Measurements from ENCODE around the gene NGB. TPM values are rescaled to one million over a fixed set of nuclear protein-coding genes. Genes with fewer than 3 reads are reported as not detected.

The NGB gene
- total and polyA plus RNA-seq, 2 of the 8 experiments (the other 6 are each of a cell fraction or from before 2014, with no cell fraction given), result 0.30 to 0.60 TPM

DNA sequence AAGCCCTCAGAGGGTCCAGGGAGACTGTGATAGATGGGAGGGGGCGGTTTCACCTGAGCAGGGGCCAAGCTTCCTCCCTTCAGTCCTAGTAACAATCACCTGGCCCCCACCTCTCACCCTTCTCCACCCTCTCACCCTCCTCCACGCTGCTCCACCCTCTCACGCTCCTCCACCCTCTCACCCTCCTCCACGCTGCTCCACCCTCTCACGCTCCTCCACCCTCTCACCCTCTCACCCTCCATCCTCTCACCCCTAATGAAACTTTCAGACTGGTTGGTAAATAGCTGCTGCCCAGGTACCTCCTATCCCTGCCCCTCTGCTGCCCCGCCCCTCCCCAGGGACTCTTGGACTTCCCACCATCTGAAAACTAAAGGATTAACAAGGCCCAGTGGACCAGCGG lies 34.2 kb downstream of the NGB start (continued):
- TF ChIP-seq, protein P1, sequence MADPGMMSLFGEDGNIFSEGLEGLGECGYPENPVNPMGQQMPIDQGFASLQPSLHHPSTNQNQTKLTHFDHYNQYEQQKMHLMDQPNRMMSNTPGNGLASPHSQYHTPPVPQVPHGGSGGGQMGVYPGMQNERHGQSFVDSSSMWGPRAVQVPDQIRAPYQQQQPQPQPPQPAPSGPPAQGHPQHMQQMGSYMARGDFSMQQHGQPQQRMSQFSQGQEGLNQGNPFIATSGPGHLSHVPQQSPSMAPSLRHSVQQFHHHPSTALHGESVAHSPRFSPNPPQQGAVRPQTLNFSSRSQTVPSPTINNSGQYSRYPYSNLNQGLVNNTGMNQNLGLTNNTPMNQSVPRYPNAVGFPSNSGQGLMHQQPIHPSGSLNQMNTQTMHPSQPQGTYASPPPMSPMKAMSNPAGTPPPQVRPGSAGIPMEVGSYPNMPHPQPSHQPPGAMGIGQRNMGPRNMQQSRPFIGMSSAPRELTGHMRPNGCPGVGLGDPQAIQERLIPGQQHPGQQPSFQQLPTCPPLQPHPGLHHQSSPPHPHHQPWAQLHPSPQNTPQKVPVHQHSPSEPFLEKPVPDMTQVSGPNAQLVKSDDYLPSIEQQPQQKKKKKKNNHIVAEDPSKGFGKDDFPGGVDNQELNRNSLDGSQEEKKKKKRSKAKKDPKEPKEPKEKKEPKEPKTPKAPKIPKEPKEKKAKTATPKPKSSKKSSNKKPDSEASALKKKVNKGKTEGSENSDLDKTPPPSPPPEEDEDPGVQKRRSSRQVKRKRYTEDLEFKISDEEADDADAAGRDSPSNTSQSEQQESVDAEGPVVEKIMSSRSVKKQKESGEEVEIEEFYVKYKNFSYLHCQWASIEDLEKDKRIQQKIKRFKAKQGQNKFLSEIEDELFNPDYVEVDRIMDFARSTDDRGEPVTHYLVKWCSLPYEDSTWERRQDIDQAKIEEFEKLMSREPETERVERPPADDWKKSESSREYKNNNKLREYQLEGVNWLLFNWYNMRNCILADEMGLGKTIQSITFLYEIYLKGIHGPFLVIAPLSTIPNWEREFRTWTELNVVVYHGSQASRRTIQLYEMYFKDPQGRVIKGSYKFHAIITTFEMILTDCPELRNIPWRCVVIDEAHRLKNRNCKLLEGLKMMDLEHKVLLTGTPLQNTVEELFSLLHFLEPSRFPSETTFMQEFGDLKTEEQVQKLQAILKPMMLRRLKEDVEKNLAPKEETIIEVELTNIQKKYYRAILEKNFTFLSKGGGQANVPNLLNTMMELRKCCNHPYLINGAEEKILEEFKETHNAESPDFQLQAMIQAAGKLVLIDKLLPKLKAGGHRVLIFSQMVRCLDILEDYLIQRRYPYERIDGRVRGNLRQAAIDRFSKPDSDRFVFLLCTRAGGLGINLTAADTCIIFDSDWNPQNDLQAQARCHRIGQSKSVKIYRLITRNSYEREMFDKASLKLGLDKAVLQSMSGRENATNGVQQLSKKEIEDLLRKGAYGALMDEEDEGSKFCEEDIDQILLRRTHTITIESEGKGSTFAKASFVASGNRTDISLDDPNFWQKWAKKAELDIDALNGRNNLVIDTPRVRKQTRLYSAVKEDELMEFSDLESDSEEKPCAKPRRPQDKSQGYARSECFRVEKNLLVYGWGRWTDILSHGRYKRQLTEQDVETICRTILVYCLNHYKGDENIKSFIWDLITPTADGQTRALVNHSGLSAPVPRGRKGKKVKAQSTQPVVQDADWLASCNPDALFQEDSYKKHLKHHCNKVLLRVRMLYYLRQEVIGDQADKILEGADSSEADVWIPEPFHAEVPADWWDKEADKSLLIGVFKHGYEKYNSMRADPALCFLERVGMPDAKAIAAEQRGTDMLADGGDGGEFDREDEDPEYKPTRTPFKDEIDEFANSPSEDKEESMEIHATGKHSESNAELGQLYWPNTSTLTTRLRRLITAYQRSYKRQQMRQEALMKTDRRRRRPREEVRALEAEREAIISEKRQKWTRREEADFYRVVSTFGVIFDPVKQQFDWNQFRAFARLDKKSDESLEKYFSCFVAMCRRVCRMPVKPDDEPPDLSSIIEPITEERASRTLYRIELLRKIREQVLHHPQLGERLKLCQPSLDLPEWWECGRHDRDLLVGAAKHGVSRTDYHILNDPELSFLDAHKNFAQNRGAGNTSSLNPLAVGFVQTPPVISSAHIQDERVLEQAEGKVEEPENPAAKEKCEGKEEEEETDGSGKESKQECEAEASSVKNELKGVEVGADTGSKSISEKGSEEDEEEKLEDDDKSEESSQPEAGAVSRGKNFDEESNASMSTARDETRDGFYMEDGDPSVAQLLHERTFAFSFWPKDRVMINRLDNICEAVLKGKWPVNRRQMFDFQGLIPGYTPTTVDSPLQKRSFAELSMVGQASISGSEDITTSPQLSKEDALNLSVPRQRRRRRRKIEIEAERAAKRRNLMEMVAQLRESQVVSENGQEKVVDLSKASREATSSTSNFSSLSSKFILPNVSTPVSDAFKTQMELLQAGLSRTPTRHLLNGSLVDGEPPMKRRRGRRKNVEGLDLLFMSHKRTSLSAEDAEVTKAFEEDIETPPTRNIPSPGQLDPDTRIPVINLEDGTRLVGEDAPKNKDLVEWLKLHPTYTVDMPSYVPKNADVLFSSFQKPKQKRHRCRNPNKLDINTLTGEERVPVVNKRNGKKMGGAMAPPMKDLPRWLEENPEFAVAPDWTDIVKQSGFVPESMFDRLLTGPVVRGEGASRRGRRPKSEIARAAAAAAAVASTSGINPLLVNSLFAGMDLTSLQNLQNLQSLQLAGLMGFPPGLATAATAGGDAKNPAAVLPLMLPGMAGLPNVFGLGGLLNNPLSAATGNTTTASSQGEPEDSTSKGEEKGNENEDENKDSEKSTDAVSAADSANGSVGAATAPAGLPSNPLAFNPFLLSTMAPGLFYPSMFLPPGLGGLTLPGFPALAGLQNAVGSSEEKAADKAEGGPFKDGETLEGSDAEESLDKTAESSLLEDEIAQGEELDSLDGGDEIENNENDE (IDR thresholded peaks at IDR 0.05; ENCODE audit: insufficient replicate concordance, low read length), result no peak
- TF ChIP-seq JUND (IDR thresholded peaks at IDR 0.05; ENCODE audit: low read length) (no peak), ZNF274 (IDR thresholded peaks at IDR 0.05; ENCODE audit: borderline replicate concordance, extremely low read depth, low read length) (no peak), EZH2 (IDR thresholded peaks at IDR 0.05; ENCODE audit: low read depth, low read length, severe bottlenecking) (no peak)

Data from H1 (cell line).